Mesothelial cell of epicardium (in vitro differentiated cells): ENCODE results near the gene MCF2L. TPM values are rescaled to one million over a fixed set of nuclear protein-coding genes. Genes with fewer than 3 reads are reported as not detected.

Experiments used
- DNase-seq, 2 experiments: peaks; one replicate each; pipeline ENCODE4 v3.0.0; 2021; ENCODE audit warnings: low spot score in 2 of 2; ENCODE audit not compliant: unreplicated experiment in 2 of 2
- H3K27ac Mint-ChIP-seq: 2 replicates; pipeline ENCODE4 v1.8.0; 2021; ENCODE audit warnings: mixed read lengths
- H3K27me3 Mint-ChIP-seq: 2 replicates; pipeline ENCODE4 v1.8.0; 2021; ENCODE audit warnings: low read depth, mixed read lengths
- H3K36me3 Mint-ChIP-seq: 2 replicates; pipeline ENCODE4 v1.8.0; 2021; ENCODE audit warnings: mixed read lengths
- H3K4me1 Mint-ChIP-seq: 2 replicates; pipeline ENCODE4 v1.8.0; 2021; ENCODE audit warnings: mixed read lengths
- H3K4me3 Mint-ChIP-seq: 2 replicates; pipeline ENCODE4 v1.8.0; 2021; ENCODE audit warnings: mild to moderate bottlenecking, moderate library complexity, mixed read lengths
- H3K9me3 Mint-ChIP-seq: 2 replicates; pipeline ENCODE4 v1.8.0; 2021; ENCODE audit warnings: mixed read lengths
- total RNA-seq: library from RNA; stranded (reverse); gene quantifications from 3 replicates; pipeline ENCODE4 v1.2.1, GENCODE V29; 2021
- TF ChIP-seq, protein P1 (sequence below): fragments of 200-600 bp; sonication (generic); IDR thresholded peaks from one replicate; pipeline ENCODE4 v1.5.0; 2021; ENCODE audit warnings: antibody characterized with exemption; ENCODE audit not compliant: unreplicated experiment

Gene MCF2L
- 26.9 to 36.6 TPM (median 30.9 TPM) in 3 replicates for total RNA-seq

DNA sequence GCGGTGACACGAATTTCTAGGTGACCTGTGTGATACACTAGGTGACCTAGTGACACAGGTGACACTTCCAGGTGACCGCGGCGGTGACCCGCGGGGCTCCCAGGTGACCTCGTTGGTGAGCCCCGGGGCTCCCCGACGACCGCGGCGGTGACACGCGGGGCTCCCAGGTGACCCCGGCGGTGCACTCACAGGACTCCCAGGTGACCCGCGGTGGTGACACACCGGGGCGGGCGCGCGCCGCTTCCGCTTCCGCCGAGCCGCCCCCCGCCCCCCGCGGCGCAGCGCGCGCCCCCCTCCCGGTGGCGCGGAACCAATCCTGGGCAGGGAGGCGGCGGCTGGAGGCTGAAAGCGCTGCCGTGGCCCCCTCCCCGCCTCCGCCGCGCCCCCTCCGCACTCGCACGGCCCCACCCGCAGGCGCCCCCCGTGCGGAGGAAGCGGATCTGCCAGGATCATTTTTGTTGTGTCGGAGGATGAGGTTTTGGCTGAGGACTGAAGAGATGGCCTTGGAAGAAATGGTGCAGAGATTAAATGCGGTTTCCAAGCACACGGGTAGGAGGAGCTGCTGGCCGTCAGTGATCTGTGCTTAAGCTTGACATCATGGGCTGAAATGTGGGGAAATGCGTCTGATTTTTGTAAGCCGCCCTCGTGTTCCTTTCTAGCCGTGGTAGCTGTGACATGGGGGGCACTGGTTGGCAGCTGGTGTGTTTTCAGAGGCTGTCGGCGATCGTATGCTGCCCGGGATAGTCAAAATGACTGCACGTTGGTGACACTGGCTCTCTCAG is at the start of gene MCF2L:
Gene MCF2L (plus strand): TSS at position 305 of the 782 bp plus-strand sequence. CDS start 166 bp downstream, at position 471.
- peak within 1 kb of the TSS; percentile 84 for H3K4me3 Mint-ChIP-seq
- H3K9me3 Mint-ChIP-seq = peaks cover 11% of the 10 kb centered on the region
- H3K4me1 Mint-ChIP-seq = peaks cover 15% of the 10 kb centered on the region
- DNase-seq = peak in 1 of 2 experiments; percentile 52
- no peaks in the 10 kb centered on the region for H3K36me3 Mint-ChIP-seq
- TF ChIP-seq, protein P1, sequence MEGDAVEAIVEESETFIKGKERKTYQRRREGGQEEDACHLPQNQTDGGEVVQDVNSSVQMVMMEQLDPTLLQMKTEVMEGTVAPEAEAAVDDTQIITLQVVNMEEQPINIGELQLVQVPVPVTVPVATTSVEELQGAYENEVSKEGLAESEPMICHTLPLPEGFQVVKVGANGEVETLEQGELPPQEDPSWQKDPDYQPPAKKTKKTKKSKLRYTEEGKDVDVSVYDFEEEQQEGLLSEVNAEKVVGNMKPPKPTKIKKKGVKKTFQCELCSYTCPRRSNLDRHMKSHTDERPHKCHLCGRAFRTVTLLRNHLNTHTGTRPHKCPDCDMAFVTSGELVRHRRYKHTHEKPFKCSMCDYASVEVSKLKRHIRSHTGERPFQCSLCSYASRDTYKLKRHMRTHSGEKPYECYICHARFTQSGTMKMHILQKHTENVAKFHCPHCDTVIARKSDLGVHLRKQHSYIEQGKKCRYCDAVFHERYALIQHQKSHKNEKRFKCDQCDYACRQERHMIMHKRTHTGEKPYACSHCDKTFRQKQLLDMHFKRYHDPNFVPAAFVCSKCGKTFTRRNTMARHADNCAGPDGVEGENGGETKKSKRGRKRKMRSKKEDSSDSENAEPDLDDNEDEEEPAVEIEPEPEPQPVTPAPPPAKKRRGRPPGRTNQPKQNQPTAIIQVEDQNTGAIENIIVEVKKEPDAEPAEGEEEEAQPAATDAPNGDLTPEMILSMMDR = no peak
- peak within 1 kb of the TSS; percentile 72 for H3K27ac Mint-ChIP-seq
- H3K27me3 Mint-ChIP-seq = peaks cover 39% of the 10 kb centered on the region

DNA sequence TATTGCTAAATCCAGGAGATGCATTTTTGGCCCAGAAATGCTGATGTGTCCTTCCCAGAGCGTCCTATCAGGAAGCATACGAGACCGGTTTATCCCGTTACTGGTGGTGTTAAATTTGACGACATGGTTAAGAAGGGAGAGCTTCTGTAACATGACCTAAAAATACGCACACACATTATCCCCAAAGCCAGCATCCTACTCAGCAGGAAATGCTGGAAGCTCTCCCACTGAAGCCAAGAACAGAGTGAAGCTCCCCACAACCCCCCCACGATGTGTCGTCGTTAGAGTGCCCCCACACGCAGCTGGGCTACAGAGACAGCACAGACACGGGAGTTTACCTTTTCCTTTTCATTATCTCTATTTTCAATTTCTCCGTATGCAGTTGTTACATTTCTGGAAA is 45.1 kb upstream of the MCF2L start:
- Mint-ChIP-seq H3K36me3 (no peaks in the 10 kb centered on the region), H3K27ac (no peak overlapping the region), H3K27me3 (peaks cover 5% of the 10 kb centered on the region), H3K4me3 (no peak overlapping the region), H3K9me3 (peaks cover 13% of the 10 kb centered on the region), H3K4me1 (peaks cover 4% of the 10 kb centered on the region)
- TF ChIP-seq, protein P1 = no peak
- DNase-seq = no peak

DNA sequence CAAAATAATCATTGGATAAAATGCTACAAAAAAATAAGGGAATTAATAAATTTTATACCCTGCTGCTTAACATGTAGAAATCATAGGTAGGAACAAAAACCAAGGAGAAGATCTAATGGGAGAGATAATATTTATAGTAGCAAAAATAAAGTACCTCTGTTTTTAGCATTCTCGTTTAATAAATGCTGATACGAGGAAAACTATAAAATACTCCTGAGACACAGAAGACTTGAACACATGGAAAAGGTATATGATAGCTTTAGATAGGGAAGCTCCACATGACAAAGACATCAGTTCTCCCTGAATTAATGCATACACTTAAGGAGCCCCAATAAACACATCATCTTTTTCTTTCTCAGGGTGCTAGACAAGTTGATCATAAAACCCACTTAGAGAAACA is 44.6 kb upstream of the MCF2L start:
- no peak overlapping the region for H3K4me3 Mint-ChIP-seq
- no peak for DNase-seq
- H3K4me1 Mint-ChIP-seq = peaks cover 8% of the 10 kb centered on the region
- no peak overlapping the region for H3K27ac Mint-ChIP-seq
- TF ChIP-seq, protein P1 = no peak
- H3K27me3 Mint-ChIP-seq = peaks cover 5% of the 10 kb centered on the region
- H3K9me3 Mint-ChIP-seq = peaks cover 13% of the 10 kb centered on the region
- H3K36me3 Mint-ChIP-seq = no peaks in the 10 kb centered on the region

GRCh38 chr13:112926003-112926402 is 43.0 kb upstream of the MCF2L start:
- no peak for DNase-seq
- no peak overlapping the region for H3K27ac Mint-ChIP-seq
- no peak overlapping the region for H3K4me3 Mint-ChIP-seq
- H3K9me3 Mint-ChIP-seq = peaks cover 13% of the 10 kb centered on the region
- peaks cover 5% of the 10 kb centered on the region for H3K27me3 Mint-ChIP-seq
- no peaks in the 10 kb centered on the region for H3K36me3 Mint-ChIP-seq
- TF ChIP-seq, protein P1 = no peak
- peaks cover 17% of the 10 kb centered on the region for H3K4me1 Mint-ChIP-seq

- peaks cover 13% of the 10 kb centered on the region for H3K9me3 Mint-ChIP-seq
- peaks cover 5% of the 10 kb centered on the region for H3K27me3 Mint-ChIP-seq
- H3K36me3 Mint-ChIP-seq = no peaks in the 10 kb centered on the region
- TF ChIP-seq, protein P1 = no peak
- no peak overlapping the region for H3K27ac Mint-ChIP-seq
- DNase-seq = no peak
- peaks cover 26% of the 10 kb centered on the region for H3K4me1 Mint-ChIP-seq
- H3K4me3 Mint-ChIP-seq = no peak overlapping the region
These were observed 42.0 kb upstream of the MCF2L start for GRCh38 chr13:112926993-112927392.
